Loucy (cell line): ENCODE data around the gene PCYT2.

Experiments
- H2AFZ ChIP-seq: fragments of 200-600 bp; sonication (generic); 2 replicates; pipeline ENCODE4 v1.6.0; 2016; ENCODE audit warnings: antibody characterized with exemption, mild to moderate bottlenecking, low read length, moderate library complexity
- H3F3A ChIP-seq: fragments of 200-600 bp; 2 replicates; pipeline ENCODE4 v1.6.0; 2016; ENCODE audit warnings: antibody characterized with exemption, low read depth, mild to moderate bottlenecking
- H3K27me3 ChIP-seq: fragments of 200-600 bp; sonication (generic); 2 replicates; pipeline ENCODE4 v1.6.1; 2014; ENCODE audit warnings: low read length, mild to moderate bottlenecking; ENCODE audit not compliant: insufficient read depth, poor library complexity, severe bottlenecking
- H3K36me3 ChIP-seq: fragments of 200-600 bp; sonication (generic); 2 replicates; pipeline ENCODE4 v1.6.1; 2016; ENCODE audit warnings: low read length; ENCODE audit not compliant: insufficient read depth
- H3K4me1 ChIP-seq: fragments of 200-600 bp; sonication (generic); 2 replicates; pipeline ENCODE4 v1.5.1; 2014; ENCODE audit warnings: low read length, mild to moderate bottlenecking; ENCODE audit not compliant: insufficient read depth, poor library complexity, severe bottlenecking
- H3K4me2 ChIP-seq: fragments of 200-600 bp; sonication (generic); 2 replicates; pipeline ENCODE4 v1.6.0; 2014; ENCODE audit warnings: antibody characterized with exemption, low read length, low read depth, mild to moderate bottlenecking; ENCODE audit not compliant: poor library complexity, severe bottlenecking
- H3K4me3 ChIP-seq: fragments of 200-600 bp; sonication (generic); 2 replicates; pipeline ENCODE4 v1.5.1; 2014; ENCODE audit warnings: low read length, mild to moderate bottlenecking, mixed read lengths; ENCODE audit not compliant: poor library complexity, severe bottlenecking
- H3K79me2 ChIP-seq: fragments of 200-600 bp; sonication (generic); 2 replicates; pipeline ENCODE4 v1.6.1; 2014; ENCODE audit warnings: low read length; ENCODE audit not compliant: insufficient read depth
- H3K9ac ChIP-seq: fragments of 200-600 bp; sonication (generic); 2 replicates; pipeline ENCODE4 v1.6.0; 2014; ENCODE audit warnings: mild to moderate bottlenecking, low read depth, low read length, moderate library complexity; ENCODE audit not compliant: poor library complexity, severe bottlenecking
- H3K9me2 ChIP-seq: fragments of 200-600 bp; sonication (generic); replicated peaks from 2 replicates; pipeline ENCODE4 v1.6.1; 2016; ENCODE audit warnings: low read depth, low read length, mixed read lengths
- H3K9me3 ChIP-seq: fragments of 200-600 bp; sonication (generic); 2 replicates; pipeline ENCODE4 v1.6.1; 2014; ENCODE audit warnings: mild to moderate bottlenecking, antibody characterized with exemption, low read length, low read depth; ENCODE audit not compliant: insufficient read depth
- H4K20me1 ChIP-seq: fragments of 200-600 bp; sonication (generic); 2 replicates; pipeline ENCODE4 v1.6.0; 2014; ENCODE audit warnings: antibody characterized with exemption, low read length, mild to moderate bottlenecking; ENCODE audit not compliant: insufficient read depth, poor library complexity, severe bottlenecking
- EZH2phosphoT487 ChIP-seq: fragments of 200-600 bp; IDR thresholded peaks from 2 replicates; pipeline ENCODE4 v1.6.1; 2018; ENCODE audit warnings: antibody characterized with exemption, mild to moderate bottlenecking, moderate library complexity, borderline replicate concordance
- TF ChIP-seq, protein P1 (sequence below): fragments of 200-600 bp; sonication (generic); conservative IDR thresholded peaks from 2 replicates; pipeline ENCODE4 v1.5.1; 2014; ENCODE audit warnings: mild to moderate bottlenecking, antibody characterized with exemption, low read length

PCYT2 gene

DNA sequence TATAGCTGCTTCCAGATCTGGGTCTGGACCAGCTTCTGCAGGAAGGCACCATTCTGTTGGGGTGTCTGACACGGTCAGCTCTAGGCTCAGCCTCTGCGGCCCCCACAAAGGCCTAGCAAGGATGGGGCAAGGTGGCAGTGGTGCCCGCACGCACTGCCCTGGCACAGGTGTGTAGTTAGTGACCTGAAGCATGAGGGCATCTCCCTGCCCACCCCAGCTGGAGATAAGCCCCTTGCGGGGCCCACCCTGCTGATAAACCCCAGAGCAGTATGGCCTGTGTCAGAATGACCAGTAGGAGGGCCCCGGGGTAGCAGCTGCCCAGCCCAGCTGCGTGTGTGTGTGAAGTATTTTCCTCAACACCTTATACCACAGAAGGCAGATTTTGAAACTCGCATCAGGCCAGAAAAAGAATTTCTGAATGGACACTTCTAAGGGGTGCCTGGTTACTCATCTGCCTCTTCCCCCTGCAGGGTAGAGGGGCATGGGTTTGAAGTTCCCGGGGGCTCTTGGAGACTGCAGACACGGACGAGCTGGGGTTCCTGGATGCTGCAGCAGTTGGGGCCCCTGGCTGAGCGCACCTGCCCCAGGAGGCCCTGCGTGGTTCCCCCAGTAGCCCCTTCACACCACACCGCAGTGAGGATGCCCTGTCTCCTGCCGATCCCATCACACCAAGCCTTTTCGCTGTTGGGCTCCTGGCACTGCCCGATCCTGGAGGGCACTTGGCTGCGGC, 44.6 kb downstream of the PCYT2 start:
- H3K36me3 ChIP-seq: peaks cover 18% of the 10 kb centered on the region
- no peaks in the 10 kb centered on the region; the same call in 1 of the 2 replicates for H3F3A ChIP-seq
- no peaks in the 10 kb centered on the region for H3K9me3 ChIP-seq
- H3K79me2 ChIP-seq: peaks cover 89% of the 10 kb centered on the region
- H3K27me3 ChIP-seq: peaks cover 4% of the 10 kb centered on the region
- peaks cover 26% of the 10 kb centered on the region for H3K4me1 ChIP-seq
- no peak overlapping the region for H3K4me3 ChIP-seq
- no peaks in the 10 kb centered on the region for H3K9me2 ChIP-seq
- no peak overlapping the region for H3K4me2 ChIP-seq
- peaks cover 45% of the 10 kb centered on the region for H4K20me1 ChIP-seq
- no peak overlapping the region for H3K9ac ChIP-seq
- TF ChIP-seq EZH2phosphoT487: no peak
- H2AFZ ChIP-seq: no peak overlapping the region

DNA sequence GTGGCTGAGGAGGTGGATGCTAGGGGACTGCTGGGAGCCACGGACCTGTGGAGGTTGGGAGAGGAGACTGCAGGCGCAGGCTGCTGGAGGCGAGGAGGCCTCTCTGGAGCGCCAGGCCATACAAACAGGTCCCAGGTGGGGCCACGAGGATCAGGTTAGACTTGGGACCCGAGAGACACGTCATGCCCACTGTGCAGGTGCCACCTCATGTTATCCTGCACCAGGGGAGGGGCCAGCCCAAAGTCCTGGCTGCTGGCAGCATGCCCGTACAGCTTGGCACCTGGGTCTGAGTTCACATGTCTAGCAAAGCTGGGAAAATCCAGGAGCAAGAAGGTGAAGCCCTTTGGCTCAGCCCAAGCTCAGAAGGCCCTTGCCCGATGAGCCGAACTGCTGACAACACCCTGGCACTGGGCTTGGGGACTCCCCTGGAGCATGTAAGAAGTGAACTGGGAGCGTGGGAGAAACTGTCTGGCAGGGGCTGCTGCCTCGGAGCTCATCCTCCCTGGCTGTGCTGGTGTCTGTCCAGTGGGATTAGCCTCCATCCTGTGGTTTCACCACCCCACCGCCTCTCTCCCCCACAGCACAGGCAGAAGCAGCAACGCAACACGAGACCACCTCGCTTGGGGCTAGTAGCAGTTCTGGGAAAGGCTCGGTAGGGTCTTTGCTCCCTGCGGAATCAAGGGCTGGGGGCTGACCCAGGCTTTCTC, 45.3 kb downstream of the PCYT2 start:
- Histone ChIP-seq H3K79me2 (peaks cover 88% of the 10 kb centered on the region), H2AFZ (no peak overlapping the region), H3K4me3 (no peak overlapping the region), H3K4me1 (peaks cover 26% of the 10 kb centered on the region), H3K36me3 (peaks cover 18% of the 10 kb centered on the region), H3K9me2 (no peaks in the 10 kb centered on the region), H3F3A (no peaks in the 10 kb centered on the region; the same call in 1 of the 2 replicates), H3K4me2 (no peak overlapping the region), H3K27me3 (peaks cover 4% of the 10 kb centered on the region), H4K20me1 (peaks cover 45% of the 10 kb centered on the region), H3K9ac (no peak overlapping the region), H3K9me3 (no peaks in the 10 kb centered on the region)
- TF ChIP-seq EZH2phosphoT487: no peak
- TF ChIP-seq, protein P1, sequence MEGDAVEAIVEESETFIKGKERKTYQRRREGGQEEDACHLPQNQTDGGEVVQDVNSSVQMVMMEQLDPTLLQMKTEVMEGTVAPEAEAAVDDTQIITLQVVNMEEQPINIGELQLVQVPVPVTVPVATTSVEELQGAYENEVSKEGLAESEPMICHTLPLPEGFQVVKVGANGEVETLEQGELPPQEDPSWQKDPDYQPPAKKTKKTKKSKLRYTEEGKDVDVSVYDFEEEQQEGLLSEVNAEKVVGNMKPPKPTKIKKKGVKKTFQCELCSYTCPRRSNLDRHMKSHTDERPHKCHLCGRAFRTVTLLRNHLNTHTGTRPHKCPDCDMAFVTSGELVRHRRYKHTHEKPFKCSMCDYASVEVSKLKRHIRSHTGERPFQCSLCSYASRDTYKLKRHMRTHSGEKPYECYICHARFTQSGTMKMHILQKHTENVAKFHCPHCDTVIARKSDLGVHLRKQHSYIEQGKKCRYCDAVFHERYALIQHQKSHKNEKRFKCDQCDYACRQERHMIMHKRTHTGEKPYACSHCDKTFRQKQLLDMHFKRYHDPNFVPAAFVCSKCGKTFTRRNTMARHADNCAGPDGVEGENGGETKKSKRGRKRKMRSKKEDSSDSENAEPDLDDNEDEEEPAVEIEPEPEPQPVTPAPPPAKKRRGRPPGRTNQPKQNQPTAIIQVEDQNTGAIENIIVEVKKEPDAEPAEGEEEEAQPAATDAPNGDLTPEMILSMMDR: no peak

- H3K79me2 ChIP-seq: peaks cover 83% of the 10 kb centered on the region
- peaks cover under 1% of the 10 kb centered on the region for H3K27me3 ChIP-seq
- H3K4me3 ChIP-seq: no peak overlapping the region
- no peak overlapping the region for H3K9ac ChIP-seq
- TF ChIP-seq, protein P1: no peak
- no peak for TF ChIP-seq EZH2phosphoT487
- no peaks in the 10 kb centered on the region; the same call in 1 of the 2 replicates for H3F3A ChIP-seq
- H3K9me2 ChIP-seq: no peaks in the 10 kb centered on the region
- no peak overlapping the region for H3K4me2 ChIP-seq
- peaks cover 18% of the 10 kb centered on the region for H3K36me3 ChIP-seq
- H2AFZ ChIP-seq: no peak overlapping the region
- H4K20me1 ChIP-seq: peaks cover 42% of the 10 kb centered on the region
- peaks cover 26% of the 10 kb centered on the region for H3K4me1 ChIP-seq
- no peaks in the 10 kb centered on the region for H3K9me3 ChIP-seq
Observed at GRCh38 chr17:81865358-81865732, 45.9 kb downstream of the PCYT2 start.
